GM21786 (cell line): Measurements from ENCODE around the gene TMEM63A.
"Not testable (repeated sequence)": the region's sequence is repeated elsewhere in the genome, so short reads cannot be mapped to it uniquely, and the experiment has no call there.

ENCODE experiments used
- ATAC-seq: cut with Tn5 transposase; IDR thresholded peaks from one replicate; pipeline ENCODE4 v1.9.1; 2021; ENCODE audit not compliant: unreplicated experiment

TMEM63A gene

GRCh38 chr1:225909477-225909876 is 27.3 kb upstream of the TMEM63A start:
- ATAC-seq, result no peak

- no peak for ATAC-seq
These were observed 26.6 kb upstream of the TMEM63A start for GRCh38 chr1:225908773-225909172.

- ATAC-seq, result no peak
These were observed 25.9 kb upstream of the TMEM63A start for GRCh38 chr1:225908013-225908640.

- no peak for ATAC-seq
These were observed 25.2 kb upstream of the TMEM63A start for GRCh38 chr1:225907341-225907740.

- no peak for ATAC-seq
These were observed 24.3 kb upstream of the TMEM63A start for GRCh38 chr1:225906467-225906866.

- no peak for ATAC-seq
These were observed 21.4 kb upstream of the TMEM63A start for GRCh38 chr1:225903623-225904022.

GRCh38 chr1:225899044-225899925 is 17.1 kb upstream of the TMEM63A start:
- ATAC-seq, result no peak

GRCh38 chr1:225897595-225898514 is 15.7 kb upstream of the TMEM63A start:
- no peak for ATAC-seq

GRCh38 chr1:225896937-225897549 is 14.9 kb upstream of the TMEM63A start:
- peak; percentile 100 for ATAC-seq

- no peak for ATAC-seq
These were observed 14.3 kb upstream of the TMEM63A start for GRCh38 chr1:225896494-225896893.

- ATAC-seq, result no peak
These were observed 10.1 kb upstream of the TMEM63A start for GRCh38 chr1:225892307-225892706.

- ATAC-seq, result no peak
These were observed 9.2 kb upstream of the TMEM63A start for GRCh38 chr1:225891229-225891972.

- no peak for ATAC-seq
These were observed 8.4 kb upstream of the TMEM63A start for GRCh38 chr1:225890346-225891228.

- no peak for ATAC-seq
These were observed 7.6 kb upstream of the TMEM63A start for GRCh38 chr1:225889743-225890142.

- no peak for ATAC-seq
These were observed 6.9 kb upstream of the TMEM63A start, which contains the start of gene LEFTY1 for GRCh38 chr1:225888898-225889601. TSS of gene LEFTY1 (minus strand) at chr1:225889146. CDS start at chr1:225889066, 80 bp downstream.

GRCh38 chr1:225888289-225888897 is 6.2 kb upstream of the TMEM63A start:
- ATAC-seq, result no peak

GRCh38 chr1:225887554-225888288 is 5.5 kb upstream of the TMEM63A start:
- not testable (repeated sequence) for ATAC-seq

GRCh38 chr1:225887030-225887314 is 4.8 kb upstream of the TMEM63A start:
- ATAC-seq, result no peak
